Measurements from ENCODE around the gene KLHDC9. TPM values are rescaled to one million over a fixed set of nuclear protein-coding genes. Genes with fewer than 3 reads are reported as not detected.

The KLHDC9 gene
- polyA plus RNA-seq, 2 of the 4 experiments (the other 2 are of a cell fraction) = 1.2 to 3.6 TPM

DNA sequence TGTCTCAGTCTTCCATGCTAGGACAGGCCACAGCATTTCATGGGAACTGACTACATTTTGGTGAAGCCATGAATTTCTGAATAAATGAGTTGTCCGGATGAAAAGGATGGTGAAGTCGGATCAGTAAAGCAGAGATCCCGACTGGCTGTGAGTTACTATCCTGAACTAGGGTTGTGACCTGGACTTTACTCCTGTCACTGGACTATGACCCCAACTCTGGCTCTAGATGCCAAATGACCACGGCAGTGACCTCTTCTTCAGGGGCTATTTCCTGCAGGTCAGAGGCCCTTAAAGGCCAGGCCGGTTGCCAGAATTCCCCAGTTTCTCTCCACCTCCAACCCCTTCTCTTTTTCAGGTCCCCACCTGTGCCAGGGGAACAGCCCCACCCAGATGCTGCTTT, 7.1 kb upstream of the KLHDC9 start:
- TF ChIP-seq PHF8 (IDR thresholded peaks at IDR 0.05; ENCODE audit: borderline replicate concordance, low read depth) = no peak
- TF ChIP-seq NR3C1 (IDR thresholded peaks at IDR 0.05) = no peak
- TF ChIP-seq, protein P1, sequence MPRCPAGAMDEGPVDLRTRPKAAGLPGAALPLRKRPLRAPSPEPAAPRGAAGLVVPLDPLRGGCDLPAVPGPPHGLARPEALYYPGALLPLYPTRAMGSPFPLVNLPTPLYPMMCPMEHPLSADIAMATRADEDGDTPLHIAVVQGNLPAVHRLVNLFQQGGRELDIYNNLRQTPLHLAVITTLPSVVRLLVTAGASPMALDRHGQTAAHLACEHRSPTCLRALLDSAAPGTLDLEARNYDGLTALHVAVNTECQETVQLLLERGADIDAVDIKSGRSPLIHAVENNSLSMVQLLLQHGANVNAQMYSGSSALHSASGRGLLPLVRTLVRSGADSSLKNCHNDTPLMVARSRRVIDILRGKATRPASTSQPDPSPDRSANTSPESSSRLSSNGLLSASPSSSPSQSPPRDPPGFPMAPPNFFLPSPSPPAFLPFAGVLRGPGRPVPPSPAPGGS (IDR thresholded peaks at IDR 0.05) = no peak
- TF ChIP-seq SREBF2 (IDR thresholded peaks at IDR 0.05) = no peak
- no peak for TF ChIP-seq CHD2 (IDR thresholded peaks at IDR 0.05; ENCODE audit: low read length, partially characterized antibody)
- TF ChIP-seq ZNF302 (CRISPR knock-in tag; IDR thresholded peaks at IDR 0.05) = no peak
- no peak for TF ChIP-seq FOXS1 (CRISPR knock-in tag; IDR thresholded peaks at IDR 0.05)
- TF ChIP-seq SMC3 (IDR thresholded peaks at IDR 0.05) = no peak
- TF ChIP-seq HDAC2 (IDR thresholded peaks at IDR 0.05) = no peak
- no peak for TF ChIP-seq POLR2A (IDR thresholded peaks at IDR 0.05; ENCODE audit: low read length)
- no peak for TF ChIP-seq EHMT2 (IDR thresholded peaks at IDR 0.05; ENCODE audit: low read depth)
- no peak for TF ChIP-seq TP53 (CRISPR knock-in tag; IDR thresholded peaks at IDR 0.05)
- TF ChIP-seq TFCP2L1 (CRISPR knock-in tag; IDR thresholded peaks at IDR 0.05) = no peak
- no peak for TF ChIP-seq ZC3H11A (IDR thresholded peaks at IDR 0.05)
- TF ChIP-seq ZFP36 (IDR thresholded peaks at IDR 0.05; ENCODE audit: borderline replicate concordance, partially characterized antibody) = no peak
- TF ChIP-seq EP300 (IDR thresholded peaks at IDR 0.05) = no peak
- TF ChIP-seq CBX2 (IDR thresholded peaks at IDR 0.05; ENCODE audit: borderline replicate concordance, low read depth) = no peak
- no peak for TF ChIP-seq HOXA7 (CRISPR knock-in tag; IDR thresholded peaks at IDR 0.05)
- no peak for TF ChIP-seq RARB (CRISPR knock-in tag; IDR thresholded peaks at IDR 0.05)
- 87% methylated on average over 5 of the region's 5 CpGs for WGBS (ENCODE audit: missing lambda C conversion rate)
- Histone ChIP-seq H3K27ac (peak overlapping the region in 1 of 2 experiments; percentile 2; a peak in 2 of 6 replicates), H3K4me3 (no peak overlapping the region), H3K4me2 (no peak overlapping the region), H3K4me1 (peaks cover 34% of the 10 kb centered on the region), H3K9me3 (no peaks in the 10 kb centered on the region)
- CTCF ChIA-PET = interaction anchor here (0.6 to 12.7 kb wide), 4 partner anchors 6 to 92 kb away, joined by 5 to 167 read pairs (median 40); partner anchors contain the start of genes ARHGAP30 and KLHDC9
- no peak for DNase-seq (ENCODE audit: low read depth in 1 of 2, low spot score in 1 of 2)
- no peak for ATAC-seq
- POLR2A ChIA-PET = no interaction called here
- no peak for FAIRE-seq

DNA sequence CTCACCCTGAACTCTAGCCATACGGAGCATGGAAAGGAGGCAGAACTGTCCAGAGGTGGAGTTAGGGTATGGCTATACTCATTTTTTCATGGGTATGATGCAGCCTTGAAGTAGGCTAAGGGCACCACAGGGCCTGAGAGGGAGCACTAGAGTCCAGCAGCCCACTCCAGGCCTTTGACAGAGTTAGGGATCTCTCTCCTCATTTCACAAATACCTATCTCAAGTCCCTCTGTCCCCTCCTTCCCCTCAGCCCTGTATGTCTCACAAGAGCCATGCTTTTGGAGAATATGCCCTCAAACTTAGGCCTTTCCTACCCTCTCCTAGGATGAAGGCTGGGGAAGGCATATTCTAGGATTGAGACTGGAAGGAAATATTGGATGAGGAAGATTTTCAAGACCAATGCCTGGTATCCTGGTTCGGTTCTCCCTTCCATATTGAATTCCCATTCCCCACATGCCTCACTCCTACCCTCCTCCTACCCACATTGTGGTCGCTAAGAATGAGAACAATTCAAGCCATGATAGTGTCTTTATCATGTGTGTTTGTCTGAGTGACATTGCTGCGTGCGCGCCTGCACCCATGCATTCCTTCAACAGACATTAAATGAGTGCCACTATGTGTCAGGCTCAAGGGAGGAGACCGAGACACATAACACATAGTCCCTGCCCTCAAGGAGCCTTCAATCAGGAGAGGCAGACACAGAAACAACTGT, 6.2 kb upstream of the KLHDC9 start:
- Histone ChIP-seq H3K4me2 (peak overlapping the region; percentile 40; the same call in 1 of the 3 replicates), H3K4me3 (no peak overlapping the region), H3K27ac (peak overlapping the region; percentile 24 to 76; a peak in 5 of 6 replicates), H3K4me1 (peaks cover 30% of the 10 kb centered on the region), H3K9me3 (no peaks in the 10 kb centered on the region)
- FAIRE-seq (no peak), DNase-seq (ENCODE audit: low read depth in 1 of 2, low spot score in 1 of 2) (no peak), ATAC-seq (no peak)
- POLR2A ChIA-PET = interaction anchor here (1.2 kb wide), 1 partner anchor 46 kb away, joined by 7 read pairs; the partner anchor contains the start of gene USF1
- no peak for TF ChIP-seq CEBPB (IDR thresholded peaks at IDR 0.05)
- CTCF ChIA-PET = interaction anchor here (0.9 to 9.7 kb wide), 4 partner anchors 19 to 72 kb away, joined by 3 to 319 read pairs (median 39); partner anchors contain the start of gene ARHGAP30
- 81% methylated on average over 7 of the region's 7 CpGs for WGBS (ENCODE audit: missing lambda C conversion rate)

DNA sequence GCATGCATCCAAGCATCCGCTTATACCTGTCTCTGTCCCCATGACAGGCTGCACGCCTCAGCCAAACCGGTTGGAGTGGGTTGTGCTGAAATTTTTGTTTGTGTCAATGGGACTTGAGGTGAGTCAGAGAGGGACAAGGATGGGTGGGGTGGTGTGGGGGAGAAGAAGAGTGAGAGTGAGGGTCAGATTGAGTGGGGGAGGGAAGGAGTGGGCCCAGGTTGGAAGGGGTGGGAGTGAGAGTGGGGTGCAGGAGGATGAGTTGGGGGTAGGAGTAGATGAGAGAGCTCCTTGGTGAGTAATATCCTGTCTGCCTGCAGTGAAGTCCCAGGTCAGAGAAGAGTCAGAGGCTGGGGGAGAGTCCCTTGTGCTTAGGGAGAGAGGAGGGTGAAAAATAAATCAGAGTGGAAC, 5.5 kb upstream of the KLHDC9 start:
- ChIA-PET POLR2A (interaction anchor here (1.2 kb wide), 1 partner anchor 47 kb away, joined by 7 read pairs; the partner anchor contains the start of gene USF1), CTCF (interaction anchor here (0.9 to 9.7 kb wide), 5 partner anchors 21 to 95 kb away, joined by 3 to 319 read pairs (median 4); partner anchors contain the start of gene ARHGAP30)
- ATAC-seq (peak; percentile 27 to 58; a peak in 2 of 6 replicates), FAIRE-seq (no peak), DNase-seq (ENCODE audit: low read depth in 1 of 2, low spot score in 1 of 2) (no peak)
- no peak overlapping the region for H3K4me3 ChIP-seq
- no peak for TF ChIP-seq TP53 (CRISPR knock-in tag; IDR thresholded peaks at IDR 0.05)
- no peak for TF ChIP-seq RAD21 (conservative IDR thresholded peaks at IDR 0.05 in 1 of 2, IDR thresholded peaks at IDR 0.05 in 1 of 2)
- no peak for TF ChIP-seq FOSL2 (IDR thresholded peaks at IDR 0.05)
- TF ChIP-seq FOSL2 (CRISPR knock-in tag; IDR thresholded peaks at IDR 0.05) = peak; percentile 13; the same call in 1 of the 2 replicates
- 63% methylated on average over 3 of the region's 3 CpGs for WGBS (ENCODE audit: missing lambda C conversion rate)
- peak overlapping the region; percentile 45 to 76; a peak in 5 of 6 replicates for H3K27ac ChIP-seq
- no peaks in the 10 kb centered on the region for H3K9me3 ChIP-seq
- H3K4me1 ChIP-seq = peaks cover 35% of the 10 kb centered on the region
- peak overlapping the region; percentile 40 for H3K4me2 ChIP-seq

Measured in A549 (cell line).